Measurements from ENCODE around the gene CHCHD2.

DNA sequence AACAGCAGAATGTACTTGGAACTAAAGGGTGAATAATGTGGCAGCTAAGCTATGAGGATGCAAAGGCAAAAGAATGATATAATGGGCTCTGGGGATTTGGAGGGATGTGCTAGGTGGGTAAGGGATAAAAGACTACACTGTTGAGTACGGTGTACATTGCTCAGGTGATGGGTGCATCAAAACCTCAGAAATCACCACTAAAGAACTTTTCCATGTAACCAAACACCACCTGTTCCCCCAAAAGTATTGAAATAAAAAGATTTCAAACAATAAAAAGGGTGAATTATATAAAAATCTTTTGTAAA is 1.6 kb upstream of the CHCHD2 start:
- TF ChIP-seq CTCF (IDR thresholded peaks at IDR 0.05) (no peak), POLR2A (IDR thresholded peaks at IDR 0.05) (no peak), POLR2AphosphoS5 (IDR thresholded peaks at IDR 0.05) (no peak), EP300 (IDR thresholded peaks at IDR 0.05; ENCODE audit: low read depth) (no peak)

Measured in transverse colon (tissue), 4 donors.